GM20431 (cell line): Measurements from ENCODE around the gene PPP2R5E.
"Not testable (repeated sequence)": the region's sequence is repeated elsewhere in the genome, so short reads cannot be mapped to it uniquely, and the experiment has no call there.

Source experiments
- in situ Hi-C: fragments of 300-500 bp; cut with MseI, MboI; formaldehyde crosslinking; loops from one replicate; pipeline ENCODE4 v1.15.0; 2020; ENCODE audit warnings: low sequenced_read_pairs; ENCODE audit not compliant: unreplicated experiment

Gene PPP2R5E

GRCh38 chr14:63523735-63524426 lies 19.3 kb downstream of the PPP2R5E start:
- in situ Hi-C loops: no loop called here

GRCh38 chr14:63522511-63522910 lies 20.7 kb downstream of the PPP2R5E start:
- in situ Hi-C loops: not testable (repeated sequence)

GRCh38 chr14:63517354-63517753 lies 25.8 kb downstream of the PPP2R5E start:
- in situ Hi-C loops: no loop called here

GRCh38 chr14:63515240-63515639 lies 27.9 kb downstream of the PPP2R5E start:
- in situ Hi-C loops: no loop called here

- in situ Hi-C loops: no loop called here
Observed at GRCh38 chr14:63513756-63514155, 29.4 kb downstream of the PPP2R5E start.

- in situ Hi-C loops: no loop called here
Observed at GRCh38 chr14:63512861-63513260, 30.3 kb downstream of the PPP2R5E start.

GRCh38 chr14:63510538-63510937 lies 32.6 kb downstream of the PPP2R5E start:
- in situ Hi-C loops: no loop called here

- in situ Hi-C loops: no loop called here
Observed at GRCh38 chr14:63508033-63508432, 35.1 kb downstream of the PPP2R5E start.

GRCh38 chr14:63504648-63505047 lies 38.5 kb downstream of the PPP2R5E start:
- in situ Hi-C loops: no loop called here

GRCh38 chr14:63501429-63501828 lies 41.7 kb downstream of the PPP2R5E start:
- in situ Hi-C loops: no loop called here

GRCh38 chr14:63499701-63500250 lies 43.4 kb downstream of the PPP2R5E start:
- in situ Hi-C loops: no loop called here

GRCh38 chr14:63496837-63497400 lies 46.3 kb downstream of the PPP2R5E start:
- in situ Hi-C loops: no loop called here

- in situ Hi-C loops: no loop called here
Observed at GRCh38 chr14:63493246-63493645, 49.9 kb downstream of the PPP2R5E start.

GRCh38 chr14:63492391-63492790 lies 50.8 kb downstream of the PPP2R5E start:
- in situ Hi-C loops: no loop called here

GRCh38 chr14:63487724-63488123 lies 55.5 kb downstream of the PPP2R5E start:
- in situ Hi-C loops: no loop called here

GRCh38 chr14:63486738-63487137 lies 56.4 kb downstream of the PPP2R5E start:
- in situ Hi-C loops: no loop called here

- in situ Hi-C loops: no loop called here
Observed at GRCh38 chr14:63483315-63483714, 59.9 kb downstream of the PPP2R5E start.

GRCh38 chr14:63480599-63480998 lies 62.6 kb downstream of the PPP2R5E start:
- in situ Hi-C loops: no loop called here

- in situ Hi-C loops: no loop called here
Observed at GRCh38 chr14:63478437-63478852, 64.7 kb downstream of the PPP2R5E start.

- in situ Hi-C loops: no loop called here
Observed at GRCh38 chr14:63478010-63478409, 65.2 kb downstream of the PPP2R5E start.

- in situ Hi-C loops: no loop called here
Observed at GRCh38 chr14:63477556-63477955, 65.6 kb downstream of the PPP2R5E start.

- in situ Hi-C loops: no loop called here
Observed at GRCh38 chr14:63475761-63476160, 67.4 kb downstream of the PPP2R5E start.
